Tibial nerve (tissue), 4 donors: ENCODE measurements around the gene G6PD. TPM values are rescaled to one million over a fixed set of nuclear protein-coding genes. Genes with fewer than 3 reads are reported as not detected.
A peak's percentile ranks its signal among the peaks of the same experiment; 100 is the strongest.

Experiments used
- DNase-seq, 2 donors: peaks; one replicate each; pipeline ENCODE4 v3.0.0-alpha.2; 2019; ENCODE audit warnings: low spot score in 2 of 2
- H3K27ac ChIP-seq, 4 donors: fragments of 200-600 bp; sonication (generic) in 3 of 4; one replicate each; pipeline ENCODE4 v1.5.1; 2017 to 2019; ENCODE audit warnings: mild to moderate bottlenecking in 1 of 4
- H3K27me3 ChIP-seq, 2 donors: fragments of 200-600 bp; sonication (generic) in 1 of 2; one replicate each; pipeline versions ENCODE4 v1.5.1 to v1.6.0; 2017 to 2019
- H3K36me3 ChIP-seq, 3 donors: fragments of 200-600 bp; sonication (generic); one replicate each; pipeline ENCODE4 v1.5.1; 2018 to 2019
- H3K4me1 ChIP-seq, 4 donors: fragments of 200-600 bp; sonication (generic) in 3 of 4; one replicate each; pipeline ENCODE4 v1.5.1; 2017 to 2019
- H3K4me3 ChIP-seq, 4 donors: fragments of 200-600 bp; sonication (generic) in 3 of 4; one replicate each; pipeline ENCODE4 v1.5.1; 2017 to 2019; ENCODE audit warnings: mild to moderate bottlenecking in 1 of 4, moderate library complexity in 1 of 4
- H3K9me3 ChIP-seq, 4 donors: fragments of 200-600 bp; sonication (generic) in 3 of 4; one replicate each; pipeline ENCODE4 v1.5.1; 2017 to 2019
- CTCF ChIP-seq, 5 experiments: fragments of 200-600 bp in 3 of 5; fragments of 450-650 bp in 2 of 5; sonication (generic) in 3 of 5; IDR thresholded peaks; one replicate each; pipeline ENCODE4 v1.5.1; 2016 to 2019; ENCODE audit warnings: antibody characterized with exemption in 5 of 5, mild to moderate bottlenecking in 3 of 5, moderate library complexity in 2 of 5
- EP300 ChIP-seq, 2 donors: sonication (generic); formaldehyde crosslinking; IDR thresholded peaks; one replicate each; pipeline ENCODE4 v1.6.1; 2017; ENCODE audit warnings: antibody characterized with exemption in 2 of 2, mild to moderate bottlenecking in 1 of 2
- POLR2A ChIP-seq, 2 donors: fragments of 450-650 bp; IDR thresholded peaks; one replicate each; pipeline ENCODE4 v1.6.1; 2017; ENCODE audit warnings: antibody characterized with exemption in 2 of 2, mild to moderate bottlenecking in 2 of 2, moderate library complexity in 2 of 2
- WGBS, 2 donors: methylation state at CpG; one replicate each; pipeline ENCODE4 v1.1.5; 2018; 5-methylcytosine and 5-hydroxymethylcytosine counted together
- total RNA-seq, 4 donors: library from RNA; depleted of rRNA; stranded (reverse); fragments of >200 nt; gene quantifications; one replicate each; pipeline ENCODE4 v1.1.0, GENCODE V29; 2016

Gene G6PD
- total RNA-seq, 4 donors from 2014 or later: 30.6 to 89.7 (median 41.8) TPM

GRCh38 chrX:154532690-154533089 lies 14.0 kb downstream of the G6PD start:
- H3K4me1 ChIP-seq: peaks cover 0 to 11% (median 2%) of the 10 kb centered on the region in 4 donors
- peaks cover 0 to 21% (median 0%) of the 10 kb centered on the region in 3 donors for H3K36me3 ChIP-seq
- TF ChIP-seq CTCF (IDR thresholded peaks at IDR 0.05) (no peak), EP300 (IDR thresholded peaks at IDR 0.05) (no peak), POLR2A (IDR thresholded peaks at IDR 0.05) (no peak)
- no peak overlapping the region for H3K4me3 ChIP-seq
- no peak overlapping the region for H3K27ac ChIP-seq
- DNase-seq: no peak
- WGBS, 2 donors: 80 to 90% methylated on average over 1 to 23 of the region's 23 CpGs
- H3K27me3 ChIP-seq: no peaks in the 10 kb centered on the region
- no peaks in the 10 kb centered on the region for H3K9me3 ChIP-seq

GRCh38 chrX:154531626-154532025 lies 15.0 kb downstream of the G6PD start:
- WGBS, 2 donors: 71% methylated on average over 14 of the region's 16 CpGs; no CpG with 5 or more reads in 1 of the 2 donors
- DNase-seq: no peak
- Histone ChIP-seq H3K27ac (peak overlapping the region in 1 of 4 donors; percentile 15), H3K4me1 (peaks cover 0 to 18% (median 4%) of the 10 kb centered on the region in 4 donors), H3K36me3 (peaks cover 0 to 21% (median 0%) of the 10 kb centered on the region in 3 donors), H3K9me3 (no peaks in the 10 kb centered on the region), H3K27me3 (no peaks in the 10 kb centered on the region), H3K4me3 (no peak overlapping the region)
- no peak for TF ChIP-seq POLR2A (IDR thresholded peaks at IDR 0.05)
- no peak for TF ChIP-seq CTCF (IDR thresholded peaks at IDR 0.05)
- TF ChIP-seq EP300 (IDR thresholded peaks at IDR 0.05): no peak

GRCh38 chrX:154530286-154530685 lies 16.4 kb downstream of the G6PD start:
- WGBS, 2 donors: 80 to 88% methylated on average over 1 to 11 of the region's 11 CpGs
- no peaks in the 10 kb centered on the region for H3K9me3 ChIP-seq
- no peak for DNase-seq
- H3K27me3 ChIP-seq: no peaks in the 10 kb centered on the region
- TF ChIP-seq POLR2A (IDR thresholded peaks at IDR 0.05) (no peak), EP300 (IDR thresholded peaks at IDR 0.05) (no peak), CTCF (IDR thresholded peaks at IDR 0.05) (no peak)
- no peak overlapping the region for H3K4me3 ChIP-seq
- H3K27ac ChIP-seq: no peak overlapping the region
- peaks cover 0 to 18% (median 4%) of the 10 kb centered on the region in 4 donors for H3K4me1 ChIP-seq
- peaks cover 0 to 21% (median 0%) of the 10 kb centered on the region in 3 donors for H3K36me3 ChIP-seq

- TF ChIP-seq EP300 (IDR thresholded peaks at IDR 0.05) (no peak), POLR2A (IDR thresholded peaks at IDR 0.05) (no peak)
- no peak for DNase-seq
- Histone ChIP-seq H3K36me3 (peaks cover 0 to 21% (median 0%) of the 10 kb centered on the region in 3 donors), H3K4me3 (no peak overlapping the region), H3K27me3 (no peaks in the 10 kb centered on the region), H3K27ac (peak overlapping the region in 1 of 4 donors; percentile 29), H3K4me1 (peaks cover 0 to 8% (median 2%) of the 10 kb centered on the region in 4 donors), H3K9me3 (no peaks in the 10 kb centered on the region)
- 64 to 65% methylated on average over 6 of the region's 6 CpGs for WGBS, 2 donors
These were observed 17.4 kb downstream of the G6PD start for GRCh38 chrX:154529206-154529612.

GRCh38 chrX:154526901-154527675 lies 19.6 kb downstream of the G6PD start:
- WGBS, 2 donors: 8 to 34% methylated on average over 5 to 15 of the region's 15 CpGs
- Histone ChIP-seq H3K27me3 (no peaks in the 10 kb centered on the region), H3K9me3 (no peaks in the 10 kb centered on the region), H3K27ac (peak overlapping the region in 3 of 4 donors; percentile 68 to 86 (median 76)), H3K36me3 (peaks cover 0 to 5% (median 0%) of the 10 kb centered on the region in 3 donors), H3K4me1 (peaks cover 0 to 7% (median 2%) of the 10 kb centered on the region in 4 donors), H3K4me3 (peak overlapping the region in 2 of 4 donors; percentile 32 to 44)
- peak; percentile 35 to 66 (median 46) for TF ChIP-seq CTCF (IDR thresholded peaks at IDR 0.05)
- peak in 1 of 2 donors; percentile 25 for TF ChIP-seq POLR2A (IDR thresholded peaks at IDR 0.05)
- peak in 1 of 2 donors; percentile 48 for TF ChIP-seq EP300 (IDR thresholded peaks at IDR 0.05)
- DNase-seq: peak; percentile 61 to 73
